Activated CD8-positive, alpha-beta memory T cell treated with anti-CD3 and anti-CD28 coated beads, Interleukin-2, amount 50 U/mL, for 24 hours (primary cell): ENCODE measurements around the gene SLC4A1AP.

Experiments
- DNase-seq: peaks from one replicate; pipeline ENCODE4 v3.0.0-alpha.2; 2020; ENCODE audit errors: extremely low read depth

SLC4A1AP gene

GRCh38 chr2:27741673-27742072, 78.0 kb downstream of the SLC4A1AP start:
- DNase-seq: no peak

- DNase-seq: no peak
These were observed 78.9 kb downstream of the SLC4A1AP start for GRCh38 chr2:27742571-27742970.
